Psoas muscle (tissue), 8 donors: ENCODE results near the gene HIRA. TPM values are rescaled to one million over a fixed set of nuclear protein-coding genes. Genes with fewer than 3 reads are reported as not detected.

Experiments used
- ATAC-seq, 4 donors: fragments of 200-7000 bp; cut with Tn5 transposase; one replicate each; pipeline ENCODE4 v1.9.1; 2020; ENCODE audit warnings: moderate library complexity in 3 of 4, mild to moderate bottlenecking in 2 of 4
- DNase-seq, 2 donors: peaks; one replicate each; pipeline ENCODE4 v3.0.0-alpha.2; 2020
- H3K27ac ChIP-seq: fragments of 200-600 bp; one replicate; pipeline ENCODE4 v1.8.0; 2022
- H3K27me3 ChIP-seq, 3 donors: fragments of 200-600 bp in 1 of 3; one replicate each; pipeline versions ENCODE4 v1.6.1 to v1.8.0; 2013 to 2022; ENCODE audit warnings: low read length in 2 of 3, mild to moderate bottlenecking in 2 of 3, moderate library complexity in 1 of 3; ENCODE audit not compliant: insufficient read depth in 3 of 3
- H3K36me3 ChIP-seq, 2 donors: fragments of 200-600 bp in 1 of 2; one replicate each; pipeline versions ENCODE4 v1.6.1 to v1.8.0; 2013 to 2022; ENCODE audit warnings: low read depth in 1 of 2, mild to moderate bottlenecking in 1 of 2, moderate library complexity in 1 of 2; ENCODE audit not compliant: insufficient read depth in 1 of 2
- H3K4me1 ChIP-seq: fragments of 200-600 bp; one replicate; pipeline ENCODE4 v1.8.0; 2022
- H3K4me3 ChIP-seq: fragments of 200-600 bp; one replicate; pipeline ENCODE4 v1.8.0; 2022; ENCODE audit warnings: mild to moderate bottlenecking
- H3K9me3 ChIP-seq: fragments of 200-600 bp; one replicate; pipeline ENCODE4 v1.8.0; 2022
- WGBS, 3 donors: extraction: QIAGEN DNeasy Blood & Tissue Kit; methylation state at CpG; one replicate each; pipeline versions ENCODE4 v1.1.6 to v1.1.7; 2013; 5-methylcytosine and 5-hydroxymethylcytosine counted together
- intact Hi-C, 2 donors: fragments of 100-400 bp; cut with DNase I; formaldehyde crosslinking; loops; one replicate each; pipeline versions ENCODE4 v1.11.0 to v1.14.2; 2022
- polyA plus RNA-seq, 3 donors: library from polyadenylated mRNA; stranded (reverse); fragments of 200-250 nt; gene quantifications; one replicate each; pipeline ENCODE4 v1.2.3, GENCODE V29; 2013
- total RNA-seq, 4 donors: library from RNA; stranded (reverse); fragmentation: NEBNext Ultra II Directional in 2 of 4; extraction: Animal tissue kit (Norgen Biotek cat#: 25700) in 2 of 4; gene quantifications; one replicate each; pipeline versions ENCODE4 v1.2.1 to v1.2.4, GENCODE V29; 2021 to 2023
- TF ChIP-seq, protein P1 (sequence below): fragments of 200-600 bp; IDR thresholded peaks from one replicate; pipeline ENCODE4 v1.8.0; 2022; ENCODE audit warnings: antibody characterized with exemption
- donor health status: healthy with polysubstance abuse.
- donor health status: DM: no; HTN: no; CAD: no; lungs with moderate emphysema.
- donor health status: Bipolar disorder and iron deficiency.
- donor health status: healthy.
- donor health status: DM: yes; HTN: yes; CAD: no.
- donor health status: DM: no; HTN: no; CAD: no.
- donor health status: DM: no; HTN: no; CAD: no.
- donor health status: DM: yes; HTN: yes; CAD: no.

The HIRA gene
- total and polyA plus RNA-seq, 7 donors, result 12.3 to 32.7 (median 17.2) TPM

DNA sequence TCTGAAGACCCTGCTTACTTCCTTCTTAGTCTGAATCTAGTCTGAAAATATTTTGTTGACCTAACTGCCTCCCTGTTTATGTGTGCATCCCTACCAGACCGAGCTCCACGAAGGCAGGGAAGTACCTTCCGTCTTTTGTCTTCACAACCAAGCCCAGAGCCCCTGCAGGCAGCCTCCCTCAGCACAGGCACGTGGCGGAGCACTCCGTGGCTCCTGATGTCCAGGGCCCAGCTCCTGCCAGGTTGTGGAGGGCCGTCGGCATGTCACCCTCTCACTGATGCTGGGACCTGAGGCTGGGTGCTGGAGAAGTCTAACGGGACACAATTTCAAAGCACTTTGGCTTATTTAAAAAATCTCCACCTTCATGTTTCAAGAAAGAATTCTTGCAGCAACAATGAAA is 80.6 kb downstream of the HIRA start:
- 94 to 96% (median 94%) methylated on average over 9 of the region's 9 CpGs for WGBS, 3 donors
- H3K4me3 ChIP-seq, result no peak overlapping the region
- no peaks in the 10 kb centered on the region for H3K27me3 ChIP-seq
- DNase-seq, result no peak
- ATAC-seq, result no peak
- no peak overlapping the region for H3K27ac ChIP-seq
- H3K36me3 ChIP-seq, result peaks cover 9 to 80% of the 10 kb centered on the region in 2 donors
- intact Hi-C loops, result no loop called here
- no peaks in the 10 kb centered on the region for H3K4me1 ChIP-seq
- H3K9me3 ChIP-seq, result no peaks in the 10 kb centered on the region
- TF ChIP-seq, protein P1, sequence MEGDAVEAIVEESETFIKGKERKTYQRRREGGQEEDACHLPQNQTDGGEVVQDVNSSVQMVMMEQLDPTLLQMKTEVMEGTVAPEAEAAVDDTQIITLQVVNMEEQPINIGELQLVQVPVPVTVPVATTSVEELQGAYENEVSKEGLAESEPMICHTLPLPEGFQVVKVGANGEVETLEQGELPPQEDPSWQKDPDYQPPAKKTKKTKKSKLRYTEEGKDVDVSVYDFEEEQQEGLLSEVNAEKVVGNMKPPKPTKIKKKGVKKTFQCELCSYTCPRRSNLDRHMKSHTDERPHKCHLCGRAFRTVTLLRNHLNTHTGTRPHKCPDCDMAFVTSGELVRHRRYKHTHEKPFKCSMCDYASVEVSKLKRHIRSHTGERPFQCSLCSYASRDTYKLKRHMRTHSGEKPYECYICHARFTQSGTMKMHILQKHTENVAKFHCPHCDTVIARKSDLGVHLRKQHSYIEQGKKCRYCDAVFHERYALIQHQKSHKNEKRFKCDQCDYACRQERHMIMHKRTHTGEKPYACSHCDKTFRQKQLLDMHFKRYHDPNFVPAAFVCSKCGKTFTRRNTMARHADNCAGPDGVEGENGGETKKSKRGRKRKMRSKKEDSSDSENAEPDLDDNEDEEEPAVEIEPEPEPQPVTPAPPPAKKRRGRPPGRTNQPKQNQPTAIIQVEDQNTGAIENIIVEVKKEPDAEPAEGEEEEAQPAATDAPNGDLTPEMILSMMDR, result no peak

GRCh38 chr22:19350476-19350859 is 81.1 kb downstream of the HIRA start:
- Histone ChIP-seq H3K27me3 (no peaks in the 10 kb centered on the region), H3K9me3 (no peaks in the 10 kb centered on the region), H3K27ac (no peak overlapping the region), H3K4me1 (no peaks in the 10 kb centered on the region), H3K4me3 (no peak overlapping the region), H3K36me3 (peaks cover 9 to 80% of the 10 kb centered on the region in 2 donors)
- TF ChIP-seq, protein P1, result no peak
- ATAC-seq (peak; percentile 56 to 83 (median 76)), DNase-seq (no peak)
- intact Hi-C loops, result no loop called here
- WGBS, 3 donors, result 42 to 94% (median 44%) methylated on average over 1 of the region's 1 CpG

DNA sequence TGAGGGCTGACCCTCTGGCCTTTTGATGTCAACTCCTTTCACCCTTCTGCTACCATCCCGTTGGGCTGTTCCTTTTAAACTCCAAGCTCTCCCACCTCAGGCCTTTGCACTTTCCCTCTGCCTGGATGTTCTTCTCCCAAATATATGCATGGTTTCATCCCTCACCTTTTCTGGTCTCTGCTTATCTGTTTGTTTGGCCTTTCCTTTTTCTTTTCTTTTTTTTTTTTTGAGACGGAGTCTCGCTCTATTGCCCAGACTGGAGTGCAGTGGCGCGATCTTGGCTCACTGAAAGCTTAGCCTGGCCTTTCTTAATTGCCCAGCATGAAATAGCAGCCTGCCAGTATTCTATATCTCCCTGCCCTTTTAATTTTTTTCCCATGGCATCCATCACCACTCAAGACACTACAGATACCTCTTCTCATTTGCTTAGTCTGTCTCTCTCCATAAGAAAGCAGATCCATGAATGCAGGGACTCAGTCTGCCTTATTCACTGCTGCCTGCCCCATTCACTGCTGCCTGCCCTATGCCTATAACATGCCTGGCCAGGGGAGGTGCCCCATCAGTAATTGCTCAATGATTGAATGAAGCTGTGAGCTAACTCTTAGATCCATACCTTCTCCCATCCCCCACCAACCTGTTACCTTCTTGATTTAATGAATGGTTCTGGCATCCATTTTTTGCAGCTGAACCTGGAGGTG is 81.6 kb downstream of the HIRA start:
- WGBS, 3 donors, result 88 to 98% (median 93%) methylated on average over 5 of the region's 5 CpGs
- ATAC-seq, result no peak
- intact Hi-C loops, result no loop called here
- no peaks in the 10 kb centered on the region for H3K9me3 ChIP-seq
- TF ChIP-seq, protein P1, result no peak
- no peak overlapping the region for H3K27ac ChIP-seq
- no peaks in the 10 kb centered on the region for H3K4me1 ChIP-seq
- H3K4me3 ChIP-seq, result no peak overlapping the region
- no peak for DNase-seq
- H3K27me3 ChIP-seq, result no peaks in the 10 kb centered on the region
- H3K36me3 ChIP-seq, result peaks cover 9 to 80% of the 10 kb centered on the region in 2 donors

DNA sequence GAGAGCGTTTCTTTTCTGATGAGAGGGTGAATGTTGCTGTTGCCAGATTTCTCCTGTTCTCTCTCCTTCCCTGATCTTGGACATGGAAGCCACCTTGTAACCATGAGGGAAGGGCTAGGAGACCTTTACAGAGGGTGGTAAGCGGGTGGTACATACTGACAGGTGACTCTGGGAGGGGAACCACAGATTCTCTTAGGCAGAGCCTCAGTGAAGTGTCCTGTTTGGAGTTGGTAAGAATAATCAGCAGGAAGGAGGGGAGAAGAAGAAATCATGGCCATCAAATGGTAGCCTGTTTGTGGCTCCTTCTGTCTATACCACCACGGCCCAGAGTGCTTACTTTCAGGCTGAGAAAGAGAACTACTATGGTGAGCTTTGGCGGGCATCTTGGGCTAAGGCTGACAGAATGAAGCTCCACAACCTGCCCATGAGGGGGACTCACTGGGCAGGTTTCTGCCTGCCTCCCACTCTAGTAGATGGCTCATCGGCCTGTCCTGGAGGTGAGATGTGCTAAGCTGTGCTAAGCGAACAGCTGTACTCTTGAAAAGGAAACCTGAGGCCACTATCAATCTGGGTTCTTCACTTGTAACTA is 84.8 kb downstream of the HIRA start:
- DNase-seq, result no peak
- intact Hi-C loops, result no loop called here
- WGBS, 3 donors, result 92 to 99% (median 96%) methylated on average over 6 of the region's 6 CpGs
- no peaks in the 10 kb centered on the region for H3K4me1 ChIP-seq
- no peak overlapping the region for H3K4me3 ChIP-seq
- no peaks in the 10 kb centered on the region for H3K27me3 ChIP-seq
- TF ChIP-seq, protein P1, result no peak
- H3K27ac ChIP-seq, result no peak overlapping the region
- peaks cover 7 to 68% of the 10 kb centered on the region in 2 donors for H3K36me3 ChIP-seq
- no peak for ATAC-seq
- no peaks in the 10 kb centered on the region for H3K9me3 ChIP-seq
